Thymus (tissue), 11 donors: ENCODE results near the gene C16orf86. TPM values are rescaled to one million over a fixed set of nuclear protein-coding genes. Genes with fewer than 3 reads are reported as not detected.

ENCODE experiments used
- DNase-seq, 9 donors: peaks; one replicate each; pipeline ENCODE4 v3.0.0-alpha.2; 2013; ENCODE audit warnings: low spot score in 9 of 9, low read depth in 6 of 9, missing footprints in 1 of 9
- H3K27ac ChIP-seq, 2 donors: one replicate each; pipeline ENCODE4 v1.5.1; 2013; ENCODE audit warnings: control low read depth in 1 of 2, low read depth in 1 of 2, low read length in 1 of 2, mild to moderate bottlenecking in 1 of 2, moderate library complexity in 1 of 2
- H3K27me3 ChIP-seq, 2 donors: one replicate each; pipeline ENCODE4 v1.5.1; 2013; ENCODE audit warnings: low read length in 1 of 2; ENCODE audit not compliant: control insufficient read depth in 2 of 2, insufficient read depth in 1 of 2
- H3K36me3 ChIP-seq, 2 donors: one replicate each; pipeline ENCODE4 v1.5.1; 2013; ENCODE audit warnings: low read length in 1 of 2, mild to moderate bottlenecking in 1 of 2, moderate library complexity in 1 of 2; ENCODE audit not compliant: control insufficient read depth in 2 of 2, insufficient read depth in 2 of 2
- H3K4me1 ChIP-seq, 2 donors: one replicate each; pipeline ENCODE4 v1.5.1; 2013; ENCODE audit warnings: low read length in 2 of 2; ENCODE audit not compliant: control insufficient read depth in 2 of 2, insufficient read depth in 2 of 2
- H3K4me3 ChIP-seq, 2 donors: one replicate each; pipeline ENCODE4 v1.5.1; 2013; ENCODE audit warnings: low read length in 2 of 2, control low read depth in 1 of 2, mild to moderate bottlenecking in 1 of 2
- H3K9me3 ChIP-seq, 2 donors: one replicate each; pipeline ENCODE4 v1.5.1; 2013; ENCODE audit warnings: low read length in 1 of 2, mild to moderate bottlenecking in 1 of 2; ENCODE audit not compliant: control insufficient read depth in 2 of 2, insufficient read depth in 1 of 2
- WGBS: extraction: QIAGEN DNeasy Blood & Tissue Kit; methylation state at CpG from one replicate; pipeline ENCODE4 v1.1.7; 2013; 5-methylcytosine and 5-hydroxymethylcytosine counted together
- polyA plus RNA-seq: library from polyadenylated mRNA; stranded (reverse); fragments of 200-250 nt; gene quantifications from one replicate; pipeline ENCODE4 v1.2.3, GENCODE V29; 2013
- total RNA-seq: library from RNA; stranded (reverse); fragments of 120-200 nt; gene quantifications from one replicate; pipeline ENCODE4 v1.2.4, GENCODE V29; 2013
- donor health status: healthy.

C16orf86 gene
- total and polyA plus RNA-seq, 2 donors, result 5.3 to 9.4 TPM

GRCh38 chr16:67694611-67695010, 28.0 kb downstream of the C16orf86 start:
- Histone ChIP-seq H3K27ac (no peak overlapping the region), H3K27me3 (no peaks in the 10 kb centered on the region), H3K36me3 (peaks cover 3 to 9% of the 10 kb centered on the region in 2 donors), H3K4me1 (no peaks in the 10 kb centered on the region), H3K4me3 (no peak overlapping the region), H3K9me3 (peaks cover 1 to 8% of the 10 kb centered on the region in 2 donors)
- DNase-seq, result no peak
- 78% methylated on average over 2 of the region's 2 CpGs for WGBS

GRCh38 chr16:67697422-67698185, 31.0 kb downstream of the C16orf86 start:
- peaks cover 3 to 9% of the 10 kb centered on the region in 2 donors for H3K36me3 ChIP-seq
- H3K9me3 ChIP-seq, result peaks cover 1 to 14% of the 10 kb centered on the region in 2 donors
- no peak for DNase-seq
- 98% methylated on average over 4 of the region's 4 CpGs for WGBS
- H3K27ac ChIP-seq, result no peak overlapping the region
- no peak overlapping the region for H3K4me3 ChIP-seq
- H3K27me3 ChIP-seq, result no peaks in the 10 kb centered on the region
- H3K4me1 ChIP-seq, result no peaks in the 10 kb centered on the region

- H3K9me3 ChIP-seq, result peaks cover 1 to 14% of the 10 kb centered on the region in 2 donors
- no peak overlapping the region for H3K27ac ChIP-seq
- DNase-seq, result no peak
- over 99% methylated on average over 7 of the region's 7 CpGs for WGBS
- peaks cover 3 to 9% of the 10 kb centered on the region in 2 donors for H3K36me3 ChIP-seq
- no peaks in the 10 kb centered on the region for H3K27me3 ChIP-seq
- H3K4me1 ChIP-seq, result peaks cover 5 to 7% of the 10 kb centered on the region in 2 donors
- H3K4me3 ChIP-seq, result no peak overlapping the region
Observed at GRCh38 chr16:67699265-67699664, 32.7 kb downstream of the C16orf86 start.

GRCh38 chr16:67701420-67701819, 34.8 kb downstream of the C16orf86 start:
- H3K27ac ChIP-seq, result no peak overlapping the region
- H3K4me3 ChIP-seq, result no peak overlapping the region
- H3K36me3 ChIP-seq, result peaks cover 3 to 9% of the 10 kb centered on the region in 2 donors
- H3K9me3 ChIP-seq, result peaks cover 1 to 14% of the 10 kb centered on the region in 2 donors
- no peaks in the 10 kb centered on the region for H3K27me3 ChIP-seq
- peaks cover 5 to 7% of the 10 kb centered on the region in 2 donors for H3K4me1 ChIP-seq
- no peak for DNase-seq
- 99% methylated on average over 1 of the region's 1 CpG for WGBS

- H3K4me1 ChIP-seq, result peaks cover 5 to 7% of the 10 kb centered on the region in 2 donors
- H3K27me3 ChIP-seq, result no peaks in the 10 kb centered on the region
- H3K9me3 ChIP-seq, result peaks cover 1 to 14% of the 10 kb centered on the region in 2 donors
- WGBS, result 97% methylated on average over 4 of the region's 4 CpGs
- DNase-seq, result no peak
- no peak overlapping the region for H3K4me3 ChIP-seq
- no peak overlapping the region for H3K27ac ChIP-seq
- peaks cover 3 to 9% of the 10 kb centered on the region in 2 donors for H3K36me3 ChIP-seq
Observed at GRCh38 chr16:67702130-67702529, 35.5 kb downstream of the C16orf86 start.

- Histone ChIP-seq H3K4me1 (peaks cover 5 to 7% of the 10 kb centered on the region in 2 donors), H3K27ac (peak overlapping the region; percentile 58 to 64), H3K27me3 (no peaks in the 10 kb centered on the region), H3K4me3 (no peak overlapping the region), H3K9me3 (peaks cover 1 to 14% of the 10 kb centered on the region in 2 donors), H3K36me3 (no peaks in the 10 kb centered on the region)
- DNase-seq, result peak in 2 of 9 donors; percentile 22 to 37
- 80% methylated on average over 2 of the region's 2 CpGs for WGBS
Observed at GRCh38 chr16:67703626-67704025, 37.0 kb downstream of the C16orf86 start.

- Histone ChIP-seq H3K36me3 (no peaks in the 10 kb centered on the region), H3K27ac (no peak overlapping the region), H3K4me1 (peaks cover 5 to 7% of the 10 kb centered on the region in 2 donors), H3K27me3 (no peaks in the 10 kb centered on the region), H3K4me3 (no peak overlapping the region), H3K9me3 (peaks cover 1 to 10% of the 10 kb centered on the region in 2 donors)
- no peak for DNase-seq
- 96% methylated on average over 5 of the region's 5 CpGs for WGBS
Observed at GRCh38 chr16:67704110-67704509, 37.5 kb downstream of the C16orf86 start.

- no peak overlapping the region for H3K4me3 ChIP-seq
- no peak overlapping the region for H3K27ac ChIP-seq
- no peak for DNase-seq
- no peaks in the 10 kb centered on the region for H3K36me3 ChIP-seq
- no peaks in the 10 kb centered on the region for H3K9me3 ChIP-seq
- H3K27me3 ChIP-seq, result no peaks in the 10 kb centered on the region
- H3K4me1 ChIP-seq, result peaks cover 5 to 7% of the 10 kb centered on the region in 2 donors
- 97% methylated on average over 4 of the region's 4 CpGs for WGBS
Observed at GRCh38 chr16:67707210-67707609, 40.6 kb downstream of the C16orf86 start.

GRCh38 chr16:67707790-67708189, 41.2 kb downstream of the C16orf86 start:
- H3K27ac ChIP-seq, result no peak overlapping the region
- WGBS, result 98% methylated on average over 5 of the region's 5 CpGs
- H3K36me3 ChIP-seq, result no peaks in the 10 kb centered on the region
- no peak overlapping the region for H3K4me3 ChIP-seq
- H3K9me3 ChIP-seq, result no peaks in the 10 kb centered on the region
- H3K27me3 ChIP-seq, result no peaks in the 10 kb centered on the region
- DNase-seq, result no peak
- peaks cover 5 to 7% of the 10 kb centered on the region in 2 donors for H3K4me1 ChIP-seq
